ENCODE results near the gene POU2F3. TPM values are rescaled to one million over a fixed set of nuclear protein-coding genes. Genes with fewer than 3 reads are reported as not detected.

POU2F3 gene
- total RNA-seq, 1 experiment from 2014 or later = not detected

DNA sequence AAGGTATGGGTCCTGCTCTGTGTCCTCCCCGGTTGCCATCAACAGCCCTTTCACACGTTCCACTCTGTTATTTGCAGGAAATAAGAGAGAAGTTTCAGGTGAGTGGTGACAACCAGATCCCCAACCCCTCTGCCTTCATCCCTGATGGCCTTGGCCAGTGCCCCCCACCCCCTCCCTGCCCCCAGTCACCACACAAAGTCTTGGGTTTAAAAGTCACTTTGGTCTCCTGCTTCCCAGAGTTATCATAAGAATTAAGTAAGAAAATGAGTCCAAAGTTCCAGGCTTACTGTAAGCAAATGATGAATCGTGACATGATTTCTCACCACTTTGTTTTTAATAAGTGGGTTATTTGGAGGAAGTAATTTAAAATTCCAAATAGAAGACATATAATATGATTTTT lies 38.3 kb upstream of the POU2F3 start:
- TF ChIP-seq, protein P1, sequence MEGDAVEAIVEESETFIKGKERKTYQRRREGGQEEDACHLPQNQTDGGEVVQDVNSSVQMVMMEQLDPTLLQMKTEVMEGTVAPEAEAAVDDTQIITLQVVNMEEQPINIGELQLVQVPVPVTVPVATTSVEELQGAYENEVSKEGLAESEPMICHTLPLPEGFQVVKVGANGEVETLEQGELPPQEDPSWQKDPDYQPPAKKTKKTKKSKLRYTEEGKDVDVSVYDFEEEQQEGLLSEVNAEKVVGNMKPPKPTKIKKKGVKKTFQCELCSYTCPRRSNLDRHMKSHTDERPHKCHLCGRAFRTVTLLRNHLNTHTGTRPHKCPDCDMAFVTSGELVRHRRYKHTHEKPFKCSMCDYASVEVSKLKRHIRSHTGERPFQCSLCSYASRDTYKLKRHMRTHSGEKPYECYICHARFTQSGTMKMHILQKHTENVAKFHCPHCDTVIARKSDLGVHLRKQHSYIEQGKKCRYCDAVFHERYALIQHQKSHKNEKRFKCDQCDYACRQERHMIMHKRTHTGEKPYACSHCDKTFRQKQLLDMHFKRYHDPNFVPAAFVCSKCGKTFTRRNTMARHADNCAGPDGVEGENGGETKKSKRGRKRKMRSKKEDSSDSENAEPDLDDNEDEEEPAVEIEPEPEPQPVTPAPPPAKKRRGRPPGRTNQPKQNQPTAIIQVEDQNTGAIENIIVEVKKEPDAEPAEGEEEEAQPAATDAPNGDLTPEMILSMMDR (IDR thresholded peaks at IDR 0.05) = no peak
- no peak for TF ChIP-seq REST (IDR thresholded peaks at IDR 0.05; ENCODE audit: insufficient read depth in 1 of 2, low read depth in 2 of 2, low read length in 1 of 2)
- no peak for TF ChIP-seq TCF7L2 (IDR thresholded peaks at IDR 0.05; ENCODE audit: low read depth, low read length)
- no peak for TF ChIP-seq SIN3A (IDR thresholded peaks at IDR 0.05; ENCODE audit: borderline replicate concordance, insufficient read depth, low read depth, low read length)
- TF ChIP-seq POLR2AphosphoS5 (IDR thresholded peaks at IDR 0.05; ENCODE audit: low read depth, low read length) = no peak
- no peak for DNase-seq (ENCODE audit: low read depth, low spot score)
- no peak overlapping the region for H3K27ac ChIP-seq (ENCODE audit: low read length)
- BruUV-seq (replicated peaks) = no TSS peak
- CTCF ChIA-PET = no interaction called here
- H3K4me3 ChIP-seq (ENCODE audit: low read depth in 2 of 2, low read length in 2 of 2) = no peak overlapping the region
- ATAC-seq = no peak
- no peaks in the 10 kb centered on the region for H3K4me1 ChIP-seq (ENCODE audit: control insufficient read depth, insufficient read depth, low read length)
- in situ Hi-C loops (cut with HindIII; ENCODE audit: low pct_unique_long_range_greater_than_20kb, low sequenced_read_pairs) (no loop called here), intact Hi-C loops (cut with micrococcal nuclease; ENCODE audit: unreplicated experiment) (no loop called here)
- POLR2A ChIA-PET = no interaction called here
- H3K27me3 ChIP-seq (ENCODE audit: control insufficient read depth, insufficient read depth, low read length) = peaks cover 7% of the 10 kb centered on the region; the same call in 1 of the 2 replicates
- no peaks in the 10 kb centered on the region for H3K9me3 ChIP-seq (ENCODE audit: control insufficient read depth, insufficient read depth, low read depth, low read length)
- no peaks in the 10 kb centered on the region for H3K36me3 ChIP-seq (ENCODE audit: control insufficient read depth, insufficient read depth, low read length)

- CTCF ChIA-PET = no interaction called here
These were observed 36.3 kb upstream of the POU2F3 start for GRCh38 chr11:120203626-120204025.

More at GRCh38 chr11:120203626-120204025, 36.3 kb upstream of the POU2F3 start:
- no TSS peak for BruUV-seq (replicated peaks)
- ATAC-seq (no peak), DNase-seq (ENCODE audit: low read depth, low spot score) (no peak)
- Histone ChIP-seq H3K4me1 (ENCODE audit: control insufficient read depth, insufficient read depth, low read length) (no peaks in the 10 kb centered on the region), H3K27ac (ENCODE audit: low read length) (no peak overlapping the region), H3K36me3 (ENCODE audit: control insufficient read depth, insufficient read depth, low read length) (no peaks in the 10 kb centered on the region), H3K27me3 (ENCODE audit: control insufficient read depth, insufficient read depth, low read length) (0 out of 2 replicates have a peak, but pooled peaks cover 6% of the 10 kb centered on the region), H3K4me3 (ENCODE audit: low read depth in 2 of 2, low read length in 2 of 2) (no peak overlapping the region), H3K9me3 (ENCODE audit: control insufficient read depth, insufficient read depth, low read depth, low read length) (no peaks in the 10 kb centered on the region)
- in situ Hi-C loops (cut with HindIII; ENCODE audit: low pct_unique_long_range_greater_than_20kb, low sequenced_read_pairs) (no loop called here), intact Hi-C loops (cut with micrococcal nuclease; ENCODE audit: unreplicated experiment) (no loop called here)
- POLR2A ChIA-PET = interaction anchor here (0.6 kb wide), 1 partner anchor 90 kb away, joined by 11 read pairs; no protein-coding TSS in a partner anchor
- TF ChIP-seq REST (IDR thresholded peaks at IDR 0.05; ENCODE audit: insufficient read depth in 1 of 2, low read depth in 2 of 2, low read length in 1 of 2) = no peak
- TF ChIP-seq TCF7L2 (IDR thresholded peaks at IDR 0.05; ENCODE audit: low read depth, low read length) = no peak
- TF ChIP-seq, protein P1 (IDR thresholded peaks at IDR 0.05) = no peak
- no peak for TF ChIP-seq POLR2AphosphoS5 (IDR thresholded peaks at IDR 0.05; ENCODE audit: low read depth, low read length)
- no peak for TF ChIP-seq SIN3A (IDR thresholded peaks at IDR 0.05; ENCODE audit: borderline replicate concordance, insufficient read depth, low read depth, low read length)
